Measurements from ENCODE around the gene KLHL29.

Gene KLHL29

GRCh38 chr2:23695890-23696751 is 311.1 kb downstream of the KLHL29 start:
- H3K27ac ChIP-seq: no peak overlapping the region
- no peak for TF ChIP-seq CTCF (conservative IDR thresholded peaks at IDR 0.05)
- TF ChIP-seq ZFX (IDR thresholded peaks at IDR 0.05): no peak

GRCh38 chr2:23696752-23697045 is 311.7 kb downstream of the KLHL29 start:
- no peak overlapping the region for H3K27ac ChIP-seq
- TF ChIP-seq CTCF (conservative IDR thresholded peaks at IDR 0.05) (no peak), ZFX (IDR thresholded peaks at IDR 0.05) (no peak)

- no peak overlapping the region for H3K27ac ChIP-seq
- no peak for TF ChIP-seq ZFX (IDR thresholded peaks at IDR 0.05)
- no peak for TF ChIP-seq CTCF (conservative IDR thresholded peaks at IDR 0.05)
These were observed 312.5 kb downstream of the KLHL29 start for GRCh38 chr2:23697256-23698075.

GRCh38 chr2:23698116-23698693 is 313.2 kb downstream of the KLHL29 start:
- no peak for TF ChIP-seq ZFX (IDR thresholded peaks at IDR 0.05)
- TF ChIP-seq CTCF (conservative IDR thresholded peaks at IDR 0.05): no peak
- no peak overlapping the region for H3K27ac ChIP-seq

- no peak for TF ChIP-seq ZFX (IDR thresholded peaks at IDR 0.05)
- no peak for TF ChIP-seq CTCF (conservative IDR thresholded peaks at IDR 0.05)
- no peak overlapping the region for H3K27ac ChIP-seq
These were observed 314.0 kb downstream of the KLHL29 start for GRCh38 chr2:23698721-23699579.

GRCh38 chr2:23699580-23699925 is 314.6 kb downstream of the KLHL29 start:
- TF ChIP-seq CTCF (conservative IDR thresholded peaks at IDR 0.05) (no peak), ZFX (IDR thresholded peaks at IDR 0.05) (no peak)
- no peak overlapping the region for H3K27ac ChIP-seq
